GM18867 (cell line): Measurements from ENCODE around the gene KCNQ1.

ENCODE experiments used
- ATAC-seq: cut with Tn5 transposase; IDR thresholded peaks from one replicate; pipeline ENCODE4 v1.9.1; 2021; ENCODE audit warnings: mild to moderate bottlenecking, moderate library complexity; ENCODE audit not compliant: unreplicated experiment

The KCNQ1 gene

DNA sequence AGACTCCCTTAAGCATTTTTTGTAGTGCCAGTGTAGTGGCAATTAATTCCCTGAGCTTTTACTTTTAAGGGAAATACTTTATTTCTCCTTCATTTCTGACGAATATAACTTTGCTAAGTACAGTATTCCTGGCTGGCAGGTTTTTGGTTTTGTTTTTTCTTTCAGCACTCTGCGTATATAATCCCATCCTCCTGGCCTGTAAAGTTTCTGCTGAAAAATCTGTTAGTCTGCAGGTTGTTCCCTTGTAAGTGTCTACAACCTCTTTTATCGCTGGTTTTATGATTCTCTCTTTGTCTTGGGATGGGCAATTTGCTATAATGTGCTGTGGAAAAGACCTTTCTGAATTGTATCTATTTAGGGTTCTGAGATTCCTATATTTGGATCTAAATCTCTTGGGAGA lies 198.9 kb downstream of the KCNQ1 start:
- no peak for ATAC-seq

DNA sequence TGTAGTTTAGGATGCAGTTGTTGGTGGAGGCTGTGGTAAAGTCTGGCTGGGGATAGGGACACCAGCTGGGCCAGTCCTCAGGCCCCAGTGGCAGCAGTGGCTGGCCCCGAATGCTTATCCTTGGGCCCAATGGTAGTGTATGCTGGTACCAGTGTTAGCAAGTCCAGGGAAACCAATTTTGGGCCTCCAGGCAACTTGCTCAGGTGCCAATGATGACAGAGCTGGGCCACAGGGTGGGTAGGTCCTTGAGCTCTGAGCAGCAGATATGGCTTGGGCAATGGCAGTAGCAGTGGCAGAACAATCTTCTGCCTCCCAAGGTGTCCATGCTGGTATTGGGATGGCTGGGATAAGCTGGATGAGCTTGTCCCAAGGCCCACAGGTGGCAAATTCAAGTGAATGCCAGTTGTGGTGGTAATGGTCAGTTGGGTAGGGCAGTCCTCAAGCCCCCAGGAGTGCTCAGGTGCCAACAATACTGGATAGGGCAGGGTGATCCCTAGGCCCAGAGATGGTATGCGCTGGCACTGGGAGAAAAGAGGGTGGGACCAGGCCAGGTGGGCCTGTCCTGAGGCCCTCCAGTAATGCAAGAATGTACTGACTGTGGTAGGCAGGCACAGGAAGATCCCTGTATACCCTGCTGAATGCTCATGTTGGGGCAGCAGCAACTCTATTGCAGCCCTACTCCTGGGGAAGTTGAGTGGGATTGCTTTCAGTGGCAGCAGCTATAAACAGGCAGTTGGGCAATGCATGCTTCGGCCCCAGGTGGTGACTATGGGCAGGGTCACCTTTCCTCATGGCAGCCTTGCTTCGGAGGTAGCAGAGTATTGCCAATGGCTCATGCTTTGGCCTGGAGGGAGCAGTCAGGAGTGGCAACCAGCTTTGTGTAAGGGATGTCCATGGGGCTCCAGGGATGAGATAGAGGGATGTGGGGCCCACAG lies 200.3 kb downstream of the KCNQ1 start:
- ATAC-seq = no peak

DNA sequence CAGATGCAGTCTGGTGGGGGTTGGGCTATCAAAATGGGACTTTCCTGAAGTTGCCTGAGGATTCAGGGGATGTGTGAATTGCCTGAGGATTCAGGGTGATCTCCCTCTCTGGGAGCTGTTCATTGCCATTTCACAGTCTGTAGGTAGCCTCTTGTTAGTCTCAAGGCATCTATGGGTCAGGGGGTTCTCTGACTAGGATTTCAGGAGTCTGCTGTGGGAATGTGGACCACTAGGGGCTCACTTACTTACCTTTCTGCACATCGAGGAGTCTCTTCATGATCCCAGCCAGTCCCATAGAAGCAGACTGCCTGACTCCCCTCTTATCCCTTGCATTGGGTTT lies 200.9 kb downstream of the KCNQ1 start:
- ATAC-seq = no peak

DNA sequence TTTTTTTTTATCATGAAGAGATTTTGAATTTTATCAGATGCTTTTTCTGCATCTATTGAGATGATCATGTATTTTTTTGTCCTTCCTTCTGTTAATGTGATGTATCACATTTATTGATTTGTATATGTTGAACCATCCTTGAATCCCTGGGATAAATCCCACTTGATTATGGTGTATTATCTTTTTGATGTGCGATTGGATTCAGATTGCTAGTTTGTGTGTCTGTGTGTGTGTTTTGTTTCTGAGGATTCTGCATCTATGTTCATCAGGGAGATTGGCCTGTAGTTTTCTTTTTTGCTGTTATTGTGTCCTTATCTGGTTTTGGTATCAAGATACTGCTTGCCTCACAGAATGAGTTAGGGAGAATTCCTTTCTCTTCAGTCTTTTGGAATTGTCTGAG lies 202.4 kb downstream of the KCNQ1 start:
- ATAC-seq = no peak

DNA sequence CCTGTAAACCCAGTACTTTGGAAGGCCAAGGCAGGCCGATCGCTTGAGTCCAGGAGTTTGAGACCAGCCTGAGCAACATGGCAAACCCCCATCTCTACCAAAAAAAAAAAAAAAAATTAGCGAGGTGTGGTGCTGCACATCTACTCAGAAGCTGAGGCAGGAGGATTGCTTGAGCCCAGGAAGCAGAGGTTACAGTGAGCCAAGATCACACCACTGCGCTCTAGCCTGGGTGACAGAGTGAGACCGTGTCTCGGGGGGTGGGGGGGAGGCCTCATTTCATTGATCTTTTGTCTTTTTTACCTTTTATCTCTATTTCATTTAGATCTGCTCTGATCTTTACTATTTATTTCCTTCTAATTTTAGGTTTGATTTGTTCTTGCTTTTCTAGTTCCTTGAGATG lies 203.1 kb downstream of the KCNQ1 start:
- ATAC-seq = no peak

DNA sequence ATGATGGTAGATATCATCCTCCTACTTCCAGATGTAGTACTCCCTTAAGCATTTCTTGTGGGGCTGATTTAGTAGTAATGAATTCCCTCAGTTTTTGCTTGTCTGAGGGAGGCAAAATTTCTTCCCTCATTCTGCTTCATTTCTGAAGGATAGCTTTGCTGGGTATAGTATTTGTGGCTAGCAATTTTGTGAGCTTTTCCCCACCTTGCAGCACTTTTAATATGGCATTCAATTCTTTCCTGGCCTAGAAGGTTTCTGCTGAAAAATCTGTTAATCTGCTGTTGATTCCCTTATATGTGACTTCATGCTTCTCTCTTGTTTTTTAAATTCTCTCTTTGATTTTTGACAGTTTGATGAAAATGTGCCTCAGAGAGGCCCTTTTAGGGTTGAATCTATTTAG lies 204.6 kb downstream of the KCNQ1 start:
- no peak for ATAC-seq

DNA sequence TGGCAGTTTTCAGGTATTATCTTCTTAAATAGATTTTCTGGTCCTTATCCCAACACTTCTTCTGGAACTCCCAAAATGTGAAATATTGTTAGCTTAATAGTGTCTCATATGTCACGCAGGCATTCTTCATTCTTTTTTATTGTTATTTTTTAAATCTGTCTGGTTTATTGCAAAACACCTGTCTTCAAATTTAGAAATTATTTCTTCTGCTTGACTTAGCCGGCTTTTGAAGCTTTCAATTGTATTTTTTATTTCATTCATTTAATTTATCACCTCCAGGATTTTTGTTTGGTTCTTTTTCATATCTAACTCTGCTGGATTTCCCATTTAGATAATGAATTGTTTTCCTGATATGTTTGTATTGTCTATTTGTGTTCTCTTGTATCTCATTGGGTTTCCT lies 205.0 kb downstream of the KCNQ1 start:
- no peak for ATAC-seq

DNA sequence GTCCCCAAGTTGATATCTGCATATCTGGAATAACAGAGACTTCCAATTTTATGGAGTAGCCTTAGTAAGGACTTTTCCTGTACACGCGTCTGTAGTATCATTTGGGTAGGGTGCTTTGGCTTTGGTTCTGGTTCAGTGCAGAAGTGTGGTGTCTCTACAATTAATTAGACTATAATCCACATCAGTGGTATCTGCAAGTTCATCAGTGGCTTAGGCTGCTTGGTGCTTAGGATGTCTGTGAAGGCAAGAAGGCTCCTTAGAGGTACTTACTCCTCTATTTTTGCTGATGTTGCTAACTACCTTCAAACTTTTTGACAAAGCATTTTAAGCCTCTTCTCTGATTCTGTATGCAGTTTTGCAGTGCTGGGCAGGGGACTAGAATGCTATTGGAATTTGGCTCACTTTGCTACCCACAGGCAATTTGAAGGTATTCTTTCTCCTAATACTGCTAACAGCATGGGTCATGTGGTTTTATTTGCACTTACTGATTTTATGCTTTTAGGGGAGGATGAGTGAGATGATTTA lies 205.6 kb downstream of the KCNQ1 start:
- no peak for ATAC-seq

DNA sequence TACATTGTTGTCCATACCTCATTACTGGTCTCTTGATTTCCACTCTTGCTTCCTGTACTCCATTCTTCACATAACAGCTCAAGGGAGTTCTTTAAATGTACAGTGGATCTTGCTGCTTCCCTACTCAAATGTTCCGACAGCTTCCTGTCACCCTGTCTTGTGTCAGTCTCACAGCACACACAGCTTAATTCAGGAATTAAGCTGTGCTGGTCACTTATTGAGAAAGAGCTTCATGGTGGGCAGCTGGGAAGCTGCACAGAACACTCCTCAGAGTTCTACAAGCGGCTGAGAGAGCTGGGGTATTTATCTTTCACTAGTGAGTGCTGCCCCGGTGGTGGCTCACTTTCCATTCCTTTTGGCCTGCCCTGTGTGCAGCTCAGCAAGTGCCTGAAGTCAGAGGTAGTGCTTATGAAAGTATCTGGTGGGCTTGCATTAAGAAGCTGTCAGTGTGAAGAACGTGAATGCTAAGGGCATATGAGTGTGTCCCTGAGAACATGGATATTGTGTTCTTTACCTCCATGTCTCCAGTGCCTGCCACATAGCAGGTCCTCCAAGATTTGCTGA lies 206.3 kb downstream of the KCNQ1 start:
- no peak for ATAC-seq

DNA sequence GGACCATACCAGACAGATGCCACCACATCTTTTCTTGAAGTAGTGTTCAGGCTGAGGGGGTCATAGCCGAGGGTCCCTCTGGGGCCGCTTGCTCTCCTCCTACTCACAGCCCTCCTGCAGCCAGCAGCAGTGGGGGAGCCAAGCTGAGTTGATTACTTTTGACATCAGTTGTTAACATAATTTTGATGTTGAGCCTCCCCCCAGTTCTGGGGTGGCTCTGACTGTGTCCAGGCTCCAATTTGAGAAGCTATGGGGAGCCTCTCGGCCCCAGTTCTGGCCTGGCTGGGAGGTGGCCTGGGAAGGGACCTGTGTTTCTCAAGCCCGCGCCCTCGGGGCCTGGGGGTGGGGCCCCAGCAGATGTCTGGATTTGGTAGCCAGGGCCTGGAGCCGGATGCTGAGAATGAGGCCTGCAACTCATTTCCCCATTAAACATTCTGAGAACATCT lies 207.0 kb downstream of the KCNQ1 start:
- ATAC-seq = no peak

DNA sequence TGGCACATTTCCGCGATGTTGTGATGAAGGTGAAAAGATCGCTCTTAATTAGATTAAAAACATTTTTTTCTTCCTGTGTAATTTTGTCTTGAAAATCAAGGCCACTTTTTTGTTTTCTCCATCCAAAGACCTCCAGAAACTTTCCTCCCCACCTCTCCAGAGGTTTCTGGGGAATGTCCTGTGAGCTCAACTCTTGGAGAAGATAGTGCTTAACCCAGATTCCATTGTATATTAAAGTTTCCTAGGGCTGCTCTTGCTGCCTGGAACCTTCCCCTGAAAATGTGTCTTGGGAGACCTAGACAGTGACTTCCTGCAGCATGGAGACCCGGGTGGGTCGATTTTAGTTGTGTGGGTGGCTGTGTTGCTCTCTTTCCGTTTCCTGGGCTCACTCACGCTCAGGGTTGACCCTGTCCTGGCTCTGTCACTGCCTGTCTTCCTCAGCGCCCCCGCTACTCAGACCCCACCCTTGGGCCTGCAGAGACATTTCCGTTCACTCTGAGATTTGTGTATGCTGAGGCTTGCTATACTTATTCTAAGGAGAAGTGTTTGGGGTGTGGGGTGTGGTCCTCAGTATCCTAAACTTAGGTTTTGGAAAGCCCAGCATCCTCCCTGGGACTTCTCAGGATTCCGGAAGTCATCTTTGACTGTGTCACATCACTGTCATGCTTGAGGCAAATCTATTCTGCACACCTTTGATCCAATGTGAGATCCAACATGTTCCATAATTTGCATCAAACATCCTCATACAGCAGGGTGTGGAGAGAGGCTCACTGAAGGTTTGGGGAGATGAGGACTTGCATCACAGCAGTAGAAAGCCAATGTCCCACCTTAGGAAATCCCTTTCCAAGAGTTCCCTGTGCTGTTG lies 207.8 kb downstream of the KCNQ1 start:
- no peak for ATAC-seq

DNA sequence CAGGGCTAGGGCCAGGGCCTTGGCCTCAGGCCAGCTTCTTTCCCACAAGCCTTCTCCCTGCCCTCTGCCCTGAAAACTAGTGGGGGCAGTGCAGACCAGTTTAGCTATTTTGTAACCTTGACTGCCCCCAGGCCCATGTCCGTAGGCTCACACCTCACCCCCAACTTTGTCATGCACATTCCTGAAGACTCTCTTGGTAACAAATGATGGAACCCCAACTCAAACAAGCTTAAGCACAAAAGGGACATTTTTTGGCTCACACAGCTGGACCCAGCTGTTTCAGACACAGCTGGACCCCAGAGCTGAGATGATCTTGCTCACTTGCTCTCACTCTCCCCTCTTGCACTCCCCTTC lies 208.4 kb downstream of the KCNQ1 start:
- no peak for ATAC-seq

DNA sequence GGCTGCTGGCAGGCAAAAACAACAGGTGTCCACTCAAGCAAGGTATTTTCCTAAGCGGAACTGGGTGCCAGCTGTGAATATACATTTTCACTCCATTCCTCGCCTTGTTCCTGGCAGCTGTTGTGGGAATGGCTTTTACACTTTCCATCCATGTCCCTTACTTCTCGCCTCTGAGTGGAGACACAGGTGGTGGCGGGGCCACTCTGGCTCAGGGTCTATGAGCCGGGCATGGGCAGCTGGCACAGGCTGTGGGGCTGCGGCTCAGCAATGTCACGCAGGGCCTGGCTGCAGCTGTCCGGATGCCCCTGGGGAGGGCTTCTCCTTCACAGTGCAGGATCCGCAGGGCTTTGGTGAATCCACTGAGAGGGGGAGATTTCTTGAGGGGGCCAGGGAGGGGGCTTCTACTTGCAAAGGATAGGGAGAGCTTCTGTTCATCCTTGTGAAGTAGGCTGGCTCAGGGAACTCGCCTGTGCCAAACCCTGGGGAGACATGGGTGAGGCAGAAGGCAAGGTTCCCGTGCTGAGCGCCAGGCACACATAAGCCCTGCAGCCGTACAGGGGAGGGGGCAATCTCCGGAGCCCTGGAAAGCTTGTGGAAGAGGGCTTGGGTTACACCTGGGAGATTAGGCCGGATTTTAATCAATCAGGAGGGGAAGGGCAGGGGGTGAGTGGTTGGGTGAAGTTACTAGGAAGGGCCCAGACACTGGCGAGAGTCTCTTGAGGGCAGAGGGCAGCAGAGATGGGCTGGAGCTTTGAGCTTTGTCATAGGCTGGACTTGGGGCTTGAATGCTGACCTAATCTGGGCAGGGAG lies 209.3 kb downstream of the KCNQ1 start:
- no peak for ATAC-seq

DNA sequence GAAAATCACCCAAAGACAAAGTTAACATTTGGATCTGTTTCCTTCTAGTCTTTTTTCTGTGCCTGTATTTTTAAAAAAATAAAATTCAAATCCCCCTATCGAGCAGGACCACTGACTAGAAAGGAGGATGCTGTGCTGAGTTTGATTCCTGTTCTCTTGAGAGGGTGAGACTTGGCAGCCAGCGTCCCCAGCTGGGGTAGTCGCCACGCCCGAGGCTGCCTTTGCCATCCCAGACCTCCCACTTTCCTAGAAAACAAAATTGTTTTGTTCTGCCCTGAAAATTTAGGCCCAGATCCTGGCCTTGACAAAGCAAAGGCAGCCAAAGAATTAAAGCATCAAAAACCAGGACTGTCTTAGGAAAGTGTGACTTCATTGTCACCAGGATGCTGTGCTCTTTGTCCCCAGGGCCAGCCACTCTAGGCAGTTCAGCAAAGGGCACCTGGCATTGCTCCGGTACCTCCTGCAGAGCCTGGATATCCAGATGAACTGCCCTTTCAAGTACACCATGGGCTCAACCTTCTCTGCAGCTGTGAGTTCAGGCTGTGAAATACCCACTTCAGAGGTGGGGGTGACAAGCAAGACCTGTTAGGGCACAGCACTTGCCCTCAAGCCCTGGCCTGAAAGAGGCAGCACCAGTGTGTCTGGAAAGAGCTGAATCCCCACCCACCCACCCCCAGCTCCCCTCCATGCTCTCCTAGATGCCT lies 210.4 kb downstream of the KCNQ1 start:
- no peak for ATAC-seq

DNA sequence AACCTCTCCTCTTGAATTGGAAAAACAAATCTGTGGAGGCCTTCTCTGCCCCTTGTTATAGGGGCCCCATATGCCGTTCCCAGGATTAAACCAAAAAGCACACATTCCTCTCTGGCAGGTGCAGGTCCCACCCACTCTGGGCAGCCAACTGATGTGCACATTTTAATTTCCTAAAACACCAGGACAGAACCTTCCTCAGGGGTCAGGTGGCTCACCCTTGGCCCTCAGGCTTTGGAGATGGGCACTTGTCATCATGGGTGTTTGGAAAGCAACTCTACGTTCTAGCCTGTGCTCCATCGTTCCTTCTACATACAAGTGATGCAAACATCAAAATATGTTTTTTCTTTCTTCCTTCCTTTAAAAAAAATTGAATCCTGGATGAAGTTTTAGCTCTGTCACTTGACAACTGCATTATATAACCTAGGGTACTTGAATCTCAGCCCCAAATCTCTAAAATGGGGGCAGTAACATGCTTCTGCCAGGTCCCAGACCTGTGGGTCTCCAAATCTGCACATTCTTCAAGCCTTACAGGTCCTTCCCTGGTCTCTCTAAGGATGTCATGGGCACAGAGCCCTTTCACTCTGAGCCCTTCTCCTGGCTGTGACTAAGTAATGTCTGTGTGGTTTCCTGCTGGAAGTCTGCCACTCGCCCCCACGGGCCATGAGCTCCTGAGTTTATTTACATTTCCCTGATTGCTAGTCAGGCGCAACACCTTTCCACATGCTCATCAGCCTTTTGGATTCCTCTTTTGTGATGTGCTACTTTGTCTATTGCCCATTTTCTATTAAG lies 211.2 kb downstream of the KCNQ1 start:
- no peak for ATAC-seq

DNA sequence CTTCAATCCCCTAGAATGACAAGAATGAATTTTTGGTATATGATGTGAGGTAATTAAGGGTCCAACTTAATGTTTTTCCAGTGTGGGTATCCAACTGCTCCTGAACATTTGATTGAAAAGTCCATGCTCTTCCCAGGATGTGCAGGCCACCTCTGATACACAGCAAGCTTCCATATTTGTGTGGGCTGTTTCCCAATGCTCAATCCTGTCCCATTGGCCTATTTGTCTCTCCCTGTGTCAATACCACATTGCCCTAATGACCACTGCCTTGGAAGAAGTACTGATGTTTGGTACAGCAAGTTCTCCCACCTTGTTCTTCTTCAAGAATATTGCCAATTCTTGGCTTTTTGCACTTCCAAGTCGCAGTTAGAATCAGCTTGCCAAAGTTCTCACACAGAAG lies 212.1 kb downstream of the KCNQ1 start:
- ATAC-seq = no peak

DNA sequence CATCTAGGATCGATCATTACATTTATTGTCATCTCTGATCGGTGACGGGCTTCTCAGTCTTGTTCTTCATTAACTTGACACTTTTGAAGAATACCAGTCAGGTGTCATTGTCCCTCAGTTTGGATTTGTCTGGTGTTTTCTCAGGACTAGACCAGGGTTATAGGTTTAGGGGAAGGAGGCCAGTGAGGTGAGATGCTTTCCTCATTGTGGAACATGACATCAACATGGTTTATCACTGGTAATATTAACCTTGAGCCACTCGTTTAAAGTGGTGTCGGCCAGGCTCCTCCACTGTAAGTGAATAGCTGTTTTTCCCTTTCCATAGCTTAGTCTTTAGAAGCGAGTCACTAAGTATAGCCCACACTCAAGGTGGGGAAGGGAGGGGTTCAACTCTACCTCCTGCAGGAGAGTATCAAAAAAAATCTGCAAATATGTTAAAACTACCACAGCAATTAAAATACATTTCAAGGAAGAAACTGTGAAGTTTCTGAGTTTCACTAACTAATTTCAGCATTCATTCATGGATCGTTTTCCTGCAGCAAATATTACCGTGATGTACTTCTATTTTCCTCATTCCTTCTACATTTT lies 213.0 kb downstream of the KCNQ1 start:
- no peak for ATAC-seq

DNA sequence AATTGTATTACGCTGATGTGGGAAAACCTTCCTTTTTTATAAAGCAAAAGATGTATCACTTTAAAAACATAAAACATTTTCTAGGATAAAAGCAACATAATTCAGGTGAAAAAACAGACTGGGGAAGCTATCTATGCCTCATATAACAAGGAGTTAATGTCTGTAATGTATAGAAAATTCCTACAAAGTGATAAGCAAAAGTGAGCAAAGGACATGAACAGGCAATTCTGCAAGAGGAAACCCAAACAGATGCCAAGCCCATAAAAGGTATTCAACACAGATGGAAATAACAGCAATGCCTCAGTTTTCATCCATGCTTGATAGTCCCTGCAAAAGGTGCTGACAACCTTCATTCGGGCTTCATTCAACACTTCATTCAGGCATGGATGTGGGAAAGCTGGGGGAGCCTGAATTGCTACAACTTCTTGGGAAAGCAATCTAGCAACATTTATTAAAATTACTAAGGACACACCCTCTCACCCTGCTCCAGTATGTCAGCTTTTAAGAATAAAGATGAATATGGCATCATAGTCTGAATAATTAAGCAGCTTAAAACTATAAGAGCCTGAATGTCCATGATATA lies 215.6 kb downstream of the KCNQ1 start:
- ATAC-seq = no peak
